Mesenchymal stem cell (in vitro differentiated cells and primary cell): ENCODE data around the gene DBH.

Experiments used
- DNase-seq: peaks from one replicate; pipeline ENCODE4 v3.0.0-alpha.2; 2013
- H2AFZ ChIP-seq: one replicate; pipeline ENCODE4 v1.6.1; 2013; ENCODE audit warnings: low read depth, mild to moderate bottlenecking, control low read depth, inconsistent platforms, low read length, moderate library complexity
- H2AK5ac ChIP-seq: 2 replicates; pipeline ENCODE4 v1.6.1; 2013; ENCODE audit warnings: low read length, moderate library complexity, mild to moderate bottlenecking, inconsistent platforms; ENCODE audit not compliant: severe bottlenecking
- H2BK120ac ChIP-seq: one replicate; pipeline ENCODE4 v1.6.1; 2013; ENCODE audit warnings: low read depth, mild to moderate bottlenecking, inconsistent platforms, low read length, moderate library complexity
- H2BK12ac ChIP-seq, 2 experiments: one replicate each; pipeline ENCODE4 v1.6.1; 2013; ENCODE audit warnings: inconsistent platforms in 2 of 2, low read length in 2 of 2, mild to moderate bottlenecking in 2 of 2, moderate library complexity in 2 of 2, control low read depth in 1 of 2
- H2BK15ac ChIP-seq: one replicate; pipeline ENCODE4 v1.6.1; 2013; ENCODE audit warnings: mild to moderate bottlenecking, low read depth, inconsistent platforms; ENCODE audit not compliant: poor library complexity, severe bottlenecking
- H2BK5ac ChIP-seq: 2 replicates; pipeline ENCODE4 v1.6.1; 2013; ENCODE audit warnings: low read depth, mild to moderate bottlenecking, low read length, control low read depth, inconsistent platforms; ENCODE audit not compliant: poor library complexity, severe bottlenecking
- H3K14ac ChIP-seq, 2 experiments: one replicate each; pipeline ENCODE4 v1.6.1; 2013; ENCODE audit warnings: inconsistent platforms in 2 of 2, low read length in 2 of 2, control low read depth in 1 of 2, mild to moderate bottlenecking in 1 of 2, moderate library complexity in 1 of 2
- H3K18ac ChIP-seq, 2 experiments: one replicate each; pipeline ENCODE4 v1.6.1; 2013; ENCODE audit warnings: inconsistent platforms in 2 of 2, low read length in 2 of 2, control low read depth in 1 of 2, low read depth in 1 of 2, mild to moderate bottlenecking in 1 of 2
- H3K23ac ChIP-seq, 2 experiments: one replicate each; pipeline ENCODE4 v1.6.1; 2013; ENCODE audit warnings: inconsistent platforms in 2 of 2, low read length in 2 of 2, mild to moderate bottlenecking in 2 of 2, moderate library complexity in 2 of 2, control low read depth in 1 of 2
- H3K27ac ChIP-seq: 2 replicates; pipeline ENCODE4 v1.5.1; 2013; ENCODE audit warnings: mild to moderate bottlenecking, moderate library complexity, low read length, control low read depth, inconsistent platforms; ENCODE audit not compliant: poor library complexity, severe bottlenecking
- H3K27me3 ChIP-seq, 2 experiments: 2 replicates each; pipeline versions ENCODE4 v1.6.1 to v1.7.0; 2013; ENCODE audit warnings: low read length in 2 of 2, mild to moderate bottlenecking in 2 of 2, moderate library complexity in 2 of 2, control low read depth in 1 of 2, inconsistent platforms in 1 of 2; ENCODE audit not compliant: control insufficient read depth in 1 of 2, insufficient read depth in 1 of 2
- H3K36me3 ChIP-seq, 2 experiments: 2 replicates each; pipeline versions ENCODE4 v1.6.1 to v1.7.0; 2013; ENCODE audit warnings: low read length in 2 of 2, control low read depth in 1 of 2, inconsistent platforms in 1 of 2, low read depth in 1 of 2, mild to moderate bottlenecking in 1 of 2; ENCODE audit not compliant: insufficient read depth in 2 of 2, control insufficient read depth in 1 of 2
- H3K4ac ChIP-seq, 2 experiments: one replicate each; pipeline ENCODE4 v1.6.1; 2013; ENCODE audit warnings: inconsistent platforms in 2 of 2, low read length in 2 of 2, mild to moderate bottlenecking in 2 of 2, moderate library complexity in 2 of 2, control low read depth in 1 of 2, low read depth in 1 of 2
- H3K4me1 ChIP-seq: 2 replicates; pipeline ENCODE4 v1.6.1; 2013; ENCODE audit warnings: low read depth, low read length, control low read depth; ENCODE audit not compliant: control insufficient read depth, insufficient read depth
- H3K4me2 ChIP-seq: 2 replicates; pipeline ENCODE4 v1.6.1; 2013; ENCODE audit warnings: low read length, mild to moderate bottlenecking, inconsistent platforms; ENCODE audit not compliant: poor library complexity, severe bottlenecking
- H3K4me3 ChIP-seq, 2 experiments: 2 replicates each; pipeline versions ENCODE4 v1.5.1 to v1.7.0; 2013; ENCODE audit warnings: low read length in 2 of 2, mild to moderate bottlenecking in 2 of 2, control low read depth in 1 of 2, low read depth in 1 of 2; ENCODE audit not compliant: insufficient read depth in 1 of 2
- H3K79me1 ChIP-seq: replicated peaks from 2 replicates; pipeline ENCODE4 v1.6.1; 2013; ENCODE audit warnings: mild to moderate bottlenecking, control low read depth, low read length, inconsistent platforms; ENCODE audit not compliant: poor library complexity, severe bottlenecking
- H3K9ac ChIP-seq: 2 replicates; pipeline ENCODE4 v1.7.0; 2013; ENCODE audit warnings: mild to moderate bottlenecking, low read length, moderate library complexity
- H3K9me3 ChIP-seq: 2 replicates; pipeline ENCODE4 v1.7.0; 2013; ENCODE audit warnings: mild to moderate bottlenecking, low read length; ENCODE audit not compliant: control insufficient read depth
- H4K8ac ChIP-seq: one replicate; pipeline ENCODE4 v1.6.1; 2013; ENCODE audit warnings: inconsistent platforms, mild to moderate bottlenecking, low read length, moderate library complexity
- H4K91ac ChIP-seq: one replicate; pipeline ENCODE4 v1.6.1; 2013; ENCODE audit warnings: mild to moderate bottlenecking, low read length, inconsistent platforms
- WGBS: methylation state at CpG from one replicate; pipeline ENCODE4 v1.1.7; 2013; ENCODE audit warnings: mixed read lengths; 5-methylcytosine and 5-hydroxymethylcytosine counted together

DBH gene

GRCh38 chr9:133657120-133657661 is 21.0 kb downstream of the DBH start:
- H3K4me2 ChIP-seq, result no peak overlapping the region
- WGBS, result 92% methylated on average over 13 of the region's 13 CpGs

GRCh38 chr9:133658442-133659431 is 22.6 kb downstream of the DBH start:
- DNase-seq, result peak; percentile 31
- Histone ChIP-seq H3K18ac (peak overlapping the region in 1 of 2 experiments; percentile 61), H3K23ac (peak overlapping the region in 1 of 2 experiments; percentile 46), H4K91ac (no peak overlapping the region), H3K9ac (no peak overlapping the region), H3K9me3 (no peaks in the 10 kb centered on the region), H2BK15ac (no peak overlapping the region), H3K4me3 (peak overlapping the region in 1 of 2 experiments; percentile 44), H2BK5ac (no peak overlapping the region), H3K4me1 (peaks cover 14% of the 10 kb centered on the region), H3K27ac (no peak overlapping the region), H3K4ac (peak overlapping the region in 1 of 2 experiments; percentile 51), H2AFZ (peak overlapping the region; percentile 68), H3K4me2 (peak overlapping the region; percentile 32), H2AK5ac (no peak overlapping the region), H3K27me3 (peaks cover 86 to 92% of the 10 kb centered on the region in 2 experiments), H2BK120ac (no peak overlapping the region), H2BK12ac (peak overlapping the region in 1 of 2 experiments; percentile 29), H3K36me3 (no peaks in the 10 kb centered on the region), H4K8ac (no peak overlapping the region), H3K14ac (peak overlapping the region in 1 of 2 experiments; percentile 89), H3K79me1 (no peaks in the 10 kb centered on the region)
- 20% methylated on average over 46 of the region's 46 CpGs for WGBS

More at GRCh38 chr9:133657120-133657661, 21.0 kb downstream of the DBH start:
- Histone ChIP-seq H4K91ac (no peak overlapping the region), H3K23ac (no peak overlapping the region), H2BK12ac (no peak overlapping the region), H3K27me3 (peaks cover 84 to 92% of the 10 kb centered on the region in 2 experiments), H3K4me1 (peaks cover 14% of the 10 kb centered on the region), H3K4ac (no peak overlapping the region), H3K9ac (no peak overlapping the region), H3K79me1 (no peaks in the 10 kb centered on the region), H2BK5ac (no peak overlapping the region), H2BK15ac (no peak overlapping the region), H2AK5ac (no peak overlapping the region), H2AFZ (no peak overlapping the region), H3K9me3 (no peaks in the 10 kb centered on the region), H2BK120ac (no peak overlapping the region), H3K4me3 (no peak overlapping the region), H3K36me3 (no peaks in the 10 kb centered on the region), H3K27ac (no peak overlapping the region), H4K8ac (no peak overlapping the region), H3K18ac (no peak overlapping the region), H3K14ac (no peak overlapping the region)
- DNase-seq, result no peak

- Histone ChIP-seq H3K27me3 (peaks cover 88 to 92% of the 10 kb centered on the region in 2 experiments), H4K91ac (no peak overlapping the region), H3K18ac (no peak overlapping the region), H2BK5ac (no peak overlapping the region), H3K4ac (no peak overlapping the region), H3K4me3 (no peak overlapping the region), H2AK5ac (no peak overlapping the region), H3K4me2 (no peak overlapping the region), H3K27ac (no peak overlapping the region), H2BK15ac (no peak overlapping the region), H3K79me1 (no peaks in the 10 kb centered on the region), H3K14ac (no peak overlapping the region), H2BK12ac (no peak overlapping the region), H3K9ac (no peak overlapping the region), H4K8ac (no peak overlapping the region), H2BK120ac (no peak overlapping the region), H3K36me3 (no peaks in the 10 kb centered on the region), H3K4me1 (peaks cover 14% of the 10 kb centered on the region), H3K23ac (peak overlapping the region in 1 of 2 experiments; percentile 47), H3K9me3 (no peaks in the 10 kb centered on the region), H2AFZ (no peak overlapping the region)
- DNase-seq, result no peak
- WGBS, result 45% methylated on average over 13 of the region's 13 CpGs
Measured at GRCh38 chr9:133659516-133659915, 23.4 kb downstream of the DBH start.
